ENCODE measurements around the gene LCN10. TPM values are rescaled to one million over a fixed set of nuclear protein-coding genes. Genes with fewer than 3 reads are reported as not detected.

LCN10 gene
- total and polyA plus RNA-seq, 2 of the 13 experiments (the other 11 are each of a cell fraction or from before 2014, with no cell fraction given): 0.53 to 0.61 TPM

DNA sequence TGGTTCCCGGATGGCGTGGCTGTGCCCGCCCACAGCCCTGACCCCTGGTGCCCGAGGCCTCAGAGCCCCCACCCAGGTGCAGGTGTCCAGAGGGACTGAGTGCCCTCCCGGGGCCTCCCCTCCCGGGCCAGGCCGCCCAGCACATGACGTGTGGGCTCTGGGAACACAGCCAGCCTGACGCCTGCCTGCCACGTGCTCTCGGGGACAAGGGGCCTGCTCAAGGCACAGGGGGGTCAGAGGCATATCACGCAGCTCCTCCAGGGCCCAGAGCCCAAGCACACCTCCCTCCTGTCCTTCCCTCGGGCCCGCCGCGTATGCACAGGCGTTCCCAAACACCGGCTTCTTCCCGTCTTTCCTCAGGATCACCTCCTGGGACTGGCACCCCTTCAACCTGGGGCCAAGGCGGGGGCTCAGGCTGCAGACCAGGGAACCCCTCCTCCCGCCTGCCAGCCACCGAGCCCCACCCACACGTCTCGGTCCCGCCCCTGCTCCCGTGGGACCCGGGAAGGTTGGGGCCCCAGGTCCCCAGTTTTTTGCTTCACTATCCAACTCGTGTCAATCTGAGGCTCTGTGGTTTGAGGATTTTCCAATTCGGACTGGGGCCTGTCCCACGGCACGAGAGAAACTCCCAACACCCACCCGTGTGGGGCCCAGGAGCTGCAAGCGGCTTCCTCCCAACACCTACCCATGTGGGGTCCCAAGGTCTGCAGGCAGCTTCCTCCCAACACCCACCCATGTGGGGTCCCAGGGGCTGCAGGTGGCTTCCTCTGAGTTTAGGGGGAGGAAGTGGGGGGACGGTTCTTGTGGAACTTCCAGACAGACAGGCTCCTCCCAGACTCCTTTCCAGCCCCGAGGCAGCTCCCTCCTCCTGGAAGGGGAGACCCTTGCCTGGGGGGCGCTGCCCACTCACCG is 1.5 kb downstream of the LCN10 start (continued):
- TF ChIP-seq, protein P1, sequence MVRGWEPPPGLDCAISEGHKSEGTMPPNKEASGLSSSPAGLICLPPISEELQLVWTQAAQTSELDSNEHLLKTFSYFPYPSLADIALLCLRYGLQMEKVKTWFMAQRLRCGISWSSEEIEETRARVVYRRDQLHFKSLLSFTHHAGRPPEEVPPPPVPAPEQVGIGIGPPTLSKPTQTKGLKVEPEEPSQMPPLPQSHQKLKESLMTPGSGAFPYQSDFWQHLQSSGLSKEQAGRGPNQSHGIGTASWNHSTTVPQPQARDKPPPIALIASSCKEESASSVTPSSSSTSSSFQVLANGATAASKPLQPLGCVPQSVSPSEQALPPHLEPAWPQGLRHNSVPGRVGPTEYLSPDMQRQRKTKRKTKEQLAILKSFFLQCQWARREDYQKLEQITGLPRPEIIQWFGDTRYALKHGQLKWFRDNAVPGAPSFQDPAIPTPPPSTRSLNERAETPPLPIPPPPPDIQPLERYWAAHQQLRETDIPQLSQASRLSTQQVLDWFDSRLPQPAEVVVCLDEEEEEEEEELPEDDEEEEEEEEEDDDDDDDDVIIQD (CRISPR knock-in tag; IDR thresholded peaks at IDR 0.05; ENCODE audit: low read depth): no peak
- TF ChIP-seq HMG20B (CRISPR knock-in tag; conservative IDR thresholded peaks at IDR 0.05) (no peak), ZNF441 (CRISPR knock-in tag; IDR thresholded peaks at IDR 0.05; ENCODE audit: borderline replicate concordance) (peak; percentile 64; the same call in 1 of the 2 replicates), ELF3 (CRISPR knock-in tag; IDR thresholded peaks at IDR 0.05) (peak; percentile 47; the same call in 1 of the 2 replicates), ZNF75D (CRISPR knock-in tag; IDR thresholded peaks at IDR 0.05; ENCODE audit: borderline replicate concordance) (no peak), NFKBIZ (CRISPR knock-in tag; IDR thresholded peaks at IDR 0.05) (0 out of 2 replicates have a peak, but pooled peaks have one; percentile 40), ISL2 (CRISPR knock-in tag; IDR thresholded peaks at IDR 0.05) (no peak), SMAD3 (CRISPR knock-in tag; IDR thresholded peaks at IDR 0.05) (no peak), HOXA3 (CRISPR knock-in tag; IDR thresholded peaks at IDR 0.05) (peak; percentile 46; the same call in 1 of the 2 replicates), ZNF709 (CRISPR knock-in tag; IDR thresholded peaks at IDR 0.05) (no peak), ATF1 (CRISPR knock-in tag; IDR thresholded peaks at IDR 0.05) (no peak), KDM5A (IDR thresholded peaks at IDR 0.05; ENCODE audit: borderline replicate concordance, low read length) (no peak), ZNF180 (CRISPR knock-in tag; IDR thresholded peaks at IDR 0.05; ENCODE audit: borderline replicate concordance, low read depth) (no peak), RXRB (CRISPR knock-in tag; IDR thresholded peaks at IDR 0.05; ENCODE audit: borderline replicate concordance) (peak; percentile 63; the same call in 1 of the 2 replicates), ZFX (CRISPR knock-in tag; IDR thresholded peaks at IDR 0.05; ENCODE audit: low read depth) (peak; percentile 79), ZMYM2 (CRISPR knock-in tag; IDR thresholded peaks at IDR 0.05) (0 out of 2 replicates have a peak, but pooled peaks have one; percentile 41)
- TF ChIP-seq, protein P2, sequence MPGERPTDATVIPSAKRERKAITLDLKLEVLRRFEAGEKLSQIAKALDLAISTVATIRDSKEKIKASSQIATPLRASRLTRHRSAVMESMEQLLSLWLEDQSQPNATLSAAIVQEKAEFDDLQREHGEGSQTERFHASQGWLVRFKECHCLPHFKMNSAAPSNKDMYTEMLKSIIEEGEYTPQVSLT (CRISPR knock-in tag; IDR thresholded peaks at IDR 0.05; ENCODE audit: borderline replicate concordance, low read depth): no peak
- TF ChIP-seq, protein P3, sequence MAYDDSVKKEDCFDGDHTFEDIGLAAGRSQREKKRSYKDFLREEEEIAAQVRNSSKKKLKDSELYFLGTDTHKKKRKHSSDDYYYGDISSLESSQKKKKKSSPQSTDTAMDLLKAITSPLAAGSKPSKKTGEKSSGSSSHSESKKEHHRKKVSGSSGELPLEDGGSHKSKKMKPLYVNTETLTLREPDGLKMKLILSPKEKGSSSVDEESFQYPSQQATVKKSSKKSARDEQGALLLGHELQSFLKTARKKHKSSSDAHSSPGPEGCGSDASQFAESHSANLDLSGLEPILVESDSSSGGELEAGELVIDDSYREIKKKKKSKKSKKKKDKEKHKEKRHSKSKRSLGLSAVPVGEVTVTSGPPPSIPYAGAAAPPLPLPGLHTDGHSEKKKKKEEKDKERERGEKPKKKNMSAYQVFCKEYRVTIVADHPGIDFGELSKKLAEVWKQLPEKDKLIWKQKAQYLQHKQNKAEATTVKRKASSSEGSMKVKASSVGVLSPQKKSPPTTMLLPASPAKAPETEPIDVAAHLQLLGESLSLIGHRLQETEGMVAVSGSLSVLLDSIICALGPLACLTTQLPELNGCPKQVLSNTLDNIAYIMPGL (CRISPR knock-in tag; IDR thresholded peaks at IDR 0.05; ENCODE audit: borderline replicate concordance in 1 of 2, low read depth in 1 of 2): no peak
- TF ChIP-seq, protein P4, sequence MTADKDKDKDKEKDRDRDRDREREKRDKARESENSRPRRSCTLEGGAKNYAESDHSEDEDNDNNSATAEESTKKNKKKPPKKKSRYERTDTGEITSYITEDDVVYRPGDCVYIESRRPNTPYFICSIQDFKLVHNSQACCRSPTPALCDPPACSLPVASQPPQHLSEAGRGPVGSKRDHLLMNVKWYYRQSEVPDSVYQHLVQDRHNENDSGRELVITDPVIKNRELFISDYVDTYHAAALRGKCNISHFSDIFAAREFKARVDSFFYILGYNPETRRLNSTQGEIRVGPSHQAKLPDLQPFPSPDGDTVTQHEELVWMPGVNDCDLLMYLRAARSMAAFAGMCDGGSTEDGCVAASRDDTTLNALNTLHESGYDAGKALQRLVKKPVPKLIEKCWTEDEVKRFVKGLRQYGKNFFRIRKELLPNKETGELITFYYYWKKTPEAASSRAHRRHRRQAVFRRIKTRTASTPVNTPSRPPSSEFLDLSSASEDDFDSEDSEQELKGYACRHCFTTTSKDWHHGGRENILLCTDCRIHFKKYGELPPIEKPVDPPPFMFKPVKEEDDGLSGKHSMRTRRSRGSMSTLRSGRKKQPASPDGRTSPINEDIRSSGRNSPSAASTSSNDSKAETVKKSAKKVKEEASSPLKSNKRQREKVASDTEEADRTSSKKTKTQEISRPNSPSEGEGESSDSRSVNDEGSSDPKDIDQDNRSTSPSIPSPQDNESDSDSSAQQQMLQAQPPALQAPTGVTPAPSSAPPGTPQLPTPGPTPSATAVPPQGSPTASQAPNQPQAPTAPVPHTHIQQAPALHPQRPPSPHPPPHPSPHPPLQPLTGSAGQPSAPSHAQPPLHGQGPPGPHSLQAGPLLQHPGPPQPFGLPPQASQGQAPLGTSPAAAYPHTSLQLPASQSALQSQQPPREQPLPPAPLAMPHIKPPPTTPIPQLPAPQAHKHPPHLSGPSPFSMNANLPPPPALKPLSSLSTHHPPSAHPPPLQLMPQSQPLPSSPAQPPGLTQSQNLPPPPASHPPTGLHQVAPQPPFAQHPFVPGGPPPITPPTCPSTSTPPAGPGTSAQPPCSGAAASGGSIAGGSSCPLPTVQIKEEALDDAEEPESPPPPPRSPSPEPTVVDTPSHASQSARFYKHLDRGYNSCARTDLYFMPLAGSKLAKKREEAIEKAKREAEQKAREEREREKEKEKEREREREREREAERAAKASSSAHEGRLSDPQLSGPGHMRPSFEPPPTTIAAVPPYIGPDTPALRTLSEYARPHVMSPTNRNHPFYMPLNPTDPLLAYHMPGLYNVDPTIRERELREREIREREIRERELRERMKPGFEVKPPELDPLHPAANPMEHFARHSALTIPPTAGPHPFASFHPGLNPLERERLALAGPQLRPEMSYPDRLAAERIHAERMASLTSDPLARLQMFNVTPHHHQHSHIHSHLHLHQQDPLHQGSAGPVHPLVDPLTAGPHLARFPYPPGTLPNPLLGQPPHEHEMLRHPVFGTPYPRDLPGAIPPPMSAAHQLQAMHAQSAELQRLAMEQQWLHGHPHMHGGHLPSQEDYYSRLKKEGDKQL (CRISPR knock-in tag; IDR thresholded peaks at IDR 0.05; ENCODE audit: low read depth): no peak
